IPS-15b (cell line): ENCODE measurements around the gene GRIA4.

Experiments used
- H3K27me3 ChIP-seq: one replicate; pipeline ENCODE4 v1.6.1; 2013; ENCODE audit warnings: low read length; ENCODE audit not compliant: control insufficient read depth, insufficient read depth
- H3K36me3 ChIP-seq: one replicate; pipeline ENCODE4 v1.6.1; 2013; ENCODE audit warnings: low read length; ENCODE audit not compliant: control insufficient read depth, insufficient read depth
- H3K4me1 ChIP-seq: one replicate; pipeline ENCODE4 v1.6.1; 2013; ENCODE audit warnings: mild to moderate bottlenecking, low read length; ENCODE audit not compliant: control insufficient read depth, insufficient read depth
- H3K4me3 ChIP-seq: one replicate; pipeline ENCODE4 v1.5.1; 2013; ENCODE audit warnings: low read depth, low read length
- H3K9ac ChIP-seq: one replicate; pipeline ENCODE4 v1.6.1; 2013; ENCODE audit warnings: low read depth, mild to moderate bottlenecking, low read length
- H3K9me3 ChIP-seq: one replicate; pipeline ENCODE4 v1.6.1; 2013; ENCODE audit warnings: mild to moderate bottlenecking, low read length; ENCODE audit not compliant: control insufficient read depth, insufficient read depth

GRIA4 gene

GRCh38 chr11:105642870-105643269, 33.0 kb downstream of the GRIA4 start:
- no peak overlapping the region for H3K9ac ChIP-seq
- H3K36me3 ChIP-seq = no peaks in the 10 kb centered on the region
- no peaks in the 10 kb centered on the region for H3K9me3 ChIP-seq
- no peaks in the 10 kb centered on the region for H3K4me1 ChIP-seq
- no peak overlapping the region for H3K4me3 ChIP-seq
- H3K27me3 ChIP-seq = no peaks in the 10 kb centered on the region

- Histone ChIP-seq H3K4me3 (no peak overlapping the region), H3K36me3 (no peaks in the 10 kb centered on the region), H3K9me3 (no peaks in the 10 kb centered on the region)
These were observed 35.1 kb downstream of the GRIA4 start for GRCh38 chr11:105644839-105645573.

GRCh38 chr11:105647780-105648179, 37.9 kb downstream of the GRIA4 start:
- Histone ChIP-seq H3K4me1 (no peaks in the 10 kb centered on the region), H3K27me3 (no peaks in the 10 kb centered on the region), H3K9ac (no peak overlapping the region), H3K9me3 (no peaks in the 10 kb centered on the region), H3K36me3 (no peaks in the 10 kb centered on the region), H3K4me3 (no peak overlapping the region)

More at GRCh38 chr11:105644839-105645573, 35.1 kb downstream of the GRIA4 start:
- H3K27me3 ChIP-seq = no peaks in the 10 kb centered on the region
- H3K4me1 ChIP-seq = no peaks in the 10 kb centered on the region
- no peak overlapping the region for H3K9ac ChIP-seq

GRCh38 chr11:105648762-105649161, 38.9 kb downstream of the GRIA4 start:
- Histone ChIP-seq H3K4me3 (no peak overlapping the region), H3K27me3 (no peaks in the 10 kb centered on the region), H3K36me3 (no peaks in the 10 kb centered on the region), H3K9me3 (no peaks in the 10 kb centered on the region), H3K4me1 (no peaks in the 10 kb centered on the region), H3K9ac (no peak overlapping the region)

- Histone ChIP-seq H3K27me3 (no peaks in the 10 kb centered on the region), H3K9me3 (no peaks in the 10 kb centered on the region), H3K4me1 (no peaks in the 10 kb centered on the region), H3K9ac (no peak overlapping the region), H3K4me3 (no peak overlapping the region), H3K36me3 (no peaks in the 10 kb centered on the region)
These were observed 55.4 kb downstream of the GRIA4 start for GRCh38 chr11:105665281-105665680.

- Histone ChIP-seq H3K9ac (no peak overlapping the region), H3K36me3 (no peaks in the 10 kb centered on the region), H3K4me3 (no peak overlapping the region), H3K9me3 (no peaks in the 10 kb centered on the region), H3K4me1 (no peaks in the 10 kb centered on the region), H3K27me3 (no peaks in the 10 kb centered on the region)
These were observed 57.6 kb downstream of the GRIA4 start for GRCh38 chr11:105667441-105667840.

GRCh38 chr11:105670811-105671210, 60.9 kb downstream of the GRIA4 start:
- Histone ChIP-seq H3K9ac (no peak overlapping the region), H3K27me3 (no peaks in the 10 kb centered on the region), H3K4me1 (no peaks in the 10 kb centered on the region), H3K9me3 (no peaks in the 10 kb centered on the region), H3K36me3 (no peaks in the 10 kb centered on the region), H3K4me3 (no peak overlapping the region)

GRCh38 chr11:105673089-105673488, 63.2 kb downstream of the GRIA4 start:
- Histone ChIP-seq H3K4me1 (no peaks in the 10 kb centered on the region), H3K9ac (no peak overlapping the region), H3K36me3 (no peaks in the 10 kb centered on the region), H3K9me3 (no peaks in the 10 kb centered on the region), H3K4me3 (no peak overlapping the region), H3K27me3 (no peaks in the 10 kb centered on the region)

GRCh38 chr11:105689631-105690030, 79.8 kb downstream of the GRIA4 start:
- Histone ChIP-seq H3K4me3 (no peak overlapping the region), H3K4me1 (no peaks in the 10 kb centered on the region), H3K36me3 (no peaks in the 10 kb centered on the region), H3K27me3 (no peaks in the 10 kb centered on the region), H3K9me3 (no peaks in the 10 kb centered on the region), H3K9ac (no peak overlapping the region)

GRCh38 chr11:105690467-105690866, 80.6 kb downstream of the GRIA4 start:
- Histone ChIP-seq H3K4me3 (no peak overlapping the region), H3K36me3 (no peaks in the 10 kb centered on the region), H3K27me3 (no peaks in the 10 kb centered on the region), H3K9ac (no peak overlapping the region), H3K9me3 (no peaks in the 10 kb centered on the region), H3K4me1 (no peaks in the 10 kb centered on the region)

- H3K4me3 ChIP-seq = no peak overlapping the region
These were observed 83.3 kb downstream of the GRIA4 start for GRCh38 chr11:105693075-105693759.

GRCh38 chr11:105696000-105696399, 86.1 kb downstream of the GRIA4 start:
- H3K4me1 ChIP-seq = no peaks in the 10 kb centered on the region
- H3K9me3 ChIP-seq = no peaks in the 10 kb centered on the region
- H3K27me3 ChIP-seq = no peaks in the 10 kb centered on the region
- no peaks in the 10 kb centered on the region for H3K36me3 ChIP-seq
- no peak overlapping the region for H3K4me3 ChIP-seq
- H3K9ac ChIP-seq = no peak overlapping the region

More at GRCh38 chr11:105693075-105693759, 83.3 kb downstream of the GRIA4 start:
- H3K9me3 ChIP-seq = no peaks in the 10 kb centered on the region
- no peak overlapping the region for H3K9ac ChIP-seq
- H3K36me3 ChIP-seq = no peaks in the 10 kb centered on the region
- no peaks in the 10 kb centered on the region for H3K4me1 ChIP-seq
- H3K27me3 ChIP-seq = no peaks in the 10 kb centered on the region
